Measurements from ENCODE around the gene PRRC2B. TPM values are rescaled to one million over a fixed set of nuclear protein-coding genes. Genes with fewer than 3 reads are reported as not detected.

Gene PRRC2B
- total and polyA plus RNA-seq, 2 of the 8 experiments (the other 6 are each of a cell fraction or from before 2014, with no cell fraction given), result 37.3 to 249 TPM

- Histone ChIP-seq H3K4me3 (ENCODE audit: extremely low read depth in 1 of 4, insufficient read depth in 2 of 4, low read depth in 3 of 4, low read length in 4 of 4) (no peak overlapping the region), H2BK15ac (ENCODE audit: low read length) (no peak overlapping the region), H3K14ac (ENCODE audit: insufficient read length) (no peak overlapping the region), H2BK5ac (ENCODE audit: low read depth, low read length) (no peak overlapping the region), H3K9ac (replicated peaks in 1 of 4; ENCODE audit: extremely low read depth in 1 of 4, low read depth in 3 of 4, low read length in 3 of 4) (no peak overlapping the region), H2BK20ac (ENCODE audit: low read length) (no peak overlapping the region), H3K4me2 (ENCODE audit: insufficient read depth in 1 of 2, low read depth in 2 of 2, low read length in 2 of 2) (no peak overlapping the region), H4K91ac (replicated peaks; ENCODE audit: insufficient read length, low read length) (no peak overlapping the region), H3K4ac (replicated peaks; ENCODE audit: insufficient read length, low read depth, low read length) (no peak overlapping the region), H4K8ac (ENCODE audit: extremely low read depth, insufficient read depth, low read length) (no peak overlapping the region), H2BK12ac (ENCODE audit: low read depth, low read length) (no peak overlapping the region), H3K36me3 (ENCODE audit: control insufficient read depth in 2 of 4, insufficient read depth in 4 of 4, low read length in 3 of 4) (peaks cover 25 to 66% (median 49%) of the 10 kb centered on the region in 4 experiments), H2AK5ac (ENCODE audit: low read depth, low read length) (no peak overlapping the region), H3K79me2 (ENCODE audit: control insufficient read depth in 1 of 2, insufficient read depth in 2 of 2, low read length in 2 of 2) (no peaks in the 10 kb centered on the region), H4K5ac (ENCODE audit: insufficient read length, low read depth, low read length) (no peak overlapping the region), H2BK120ac (replicated peaks; ENCODE audit: low read depth, low read length) (no peak overlapping the region), H4K20me1 (replicated peaks in 1 of 2; ENCODE audit: control insufficient read depth in 1 of 2, insufficient read depth in 2 of 2, low read length in 2 of 2) (peaks cover 1 to 3% of the 10 kb centered on the region in 2 experiments), H3K56ac (replicated peaks; ENCODE audit: insufficient read length, low read depth, low read length) (no peak overlapping the region), H3K9me3 (ENCODE audit: insufficient read depth in 2 of 2, low read depth in 1 of 2, low read length in 1 of 2) (peaks cover 3 to 5% of the 10 kb centered on the region in 2 experiments; a peak in 2 of 4 replicates), H3K4me1 (replicated peaks in 1 of 4; ENCODE audit: control insufficient read depth in 3 of 4, insufficient read depth in 4 of 4, low read length in 3 of 4) (no peaks in the 10 kb centered on the region), H3K27me3 (replicated peaks in 1 of 4; ENCODE audit: control insufficient read depth in 3 of 4, extremely low read depth in 1 of 4, insufficient read depth in 3 of 4, low read length in 3 of 4) (no peaks in the 10 kb centered on the region), H3K23ac (ENCODE audit: insufficient read length) (no peak overlapping the region), H3K23me2 (ENCODE audit: low read depth, low read length) (no peaks in the 10 kb centered on the region), H2AFZ (ENCODE audit: low read length) (no peak overlapping the region), H3K18ac (ENCODE audit: extremely low read depth, low read length) (no peak overlapping the region), H3K79me1 (ENCODE audit: low read depth, low read length) (no peaks in the 10 kb centered on the region), H3K27ac (ENCODE audit: low read depth, low read length) (no peak overlapping the region)
- DNase-seq (ENCODE audit: low read depth in 1 of 2, low spot score in 2 of 2) (no peak), FAIRE-seq (no peak)
- CTCF ChIA-PET (ENCODE audit: partially characterized antibody), result no interaction called here
- POLR2A ChIA-PET (ENCODE audit: partially characterized antibody), result interaction anchor here (3.6 kb wide), 1 partner anchor 11 kb away, joined by 22 read pairs; no protein-coding TSS in a partner anchor
- WGBS, 2 experiments (ENCODE audit: extremely low coverage in 1 of 2, insufficient coverage in 1 of 2, insufficient read length in 1 of 2, insufficient replicate concordance in 2 of 2, low coverage in 1 of 2, low lambda C conversion rate in 2 of 2, missing lambda C conversion rate in 1 of 2), result 96% methylated on average over 9 of the region's 9 CpGs; no CpG with 5 or more reads in 1 of the 2 experiments
- TF ChIP-seq TCF12 (IDR thresholded peaks at IDR 0.05; ENCODE audit: low read depth, low read length) (no peak), POLR2A (IDR thresholded peaks at IDR 0.05; ENCODE audit: control extremely low read depth in 1 of 2, low read depth in 2 of 2, low read length in 2 of 2) (no peak), ZNF274 (IDR thresholded peaks at IDR 0.05; ENCODE audit: borderline replicate concordance, extremely low read depth, low read length) (no peak), FOSL1 (IDR thresholded peaks at IDR 0.05; ENCODE audit: insufficient read depth, low read depth, low read length) (no peak), SUZ12 (IDR thresholded peaks at IDR 0.05; ENCODE audit: low read length) (no peak), BACH1 (IDR thresholded peaks at IDR 0.05; ENCODE audit: low read length) (no peak), RFX5 (IDR thresholded peaks at IDR 0.05; ENCODE audit: borderline replicate concordance, low read depth, low read length) (no peak), SIX5 (IDR thresholded peaks at IDR 0.05; ENCODE audit: low read depth, low read length) (no peak), BCL11A (IDR thresholded peaks at IDR 0.05; ENCODE audit: low read depth in 2 of 2, low read length in 2 of 2) (no peak), SIRT6 (IDR thresholded peaks at IDR 0.05; ENCODE audit: low read length) (no peak), KDM1A (IDR thresholded peaks at IDR 0.05; ENCODE audit: borderline replicate concordance, low read length) (no peak), KDM4A (IDR thresholded peaks at IDR 0.05; ENCODE audit: low read depth, low read length, severe bottlenecking) (no peak), RBBP5 (IDR thresholded peaks at IDR 0.05; ENCODE audit: borderline replicate concordance, low read depth, low read length) (no peak), RAD21 (IDR thresholded peaks at IDR 0.05 in 1 of 2, conservative IDR thresholded peaks at IDR 0.05 in 1 of 2; ENCODE audit: low read depth in 2 of 2, low read length in 2 of 2) (no peak), CTBP2 (IDR thresholded peaks at IDR 0.05; ENCODE audit: borderline replicate concordance, insufficient read depth, insufficient read length, low read length) (no peak)
Measured at GRCh38 chr9:131516930-131517329, 123.0 kb downstream of the PRRC2B start.

All from H1 (cell line).